H9 (cell line): ENCODE results near the gene ADAM33. TPM values are rescaled to one million over a fixed set of nuclear protein-coding genes. Genes with fewer than 3 reads are reported as not detected.

Source experiments
- DNase-seq: peaks from one replicate; pipeline ENCODE4 v3.0.0-alpha.2; 2017
- H2AFZ ChIP-seq: one replicate; pipeline ENCODE4 v1.6.1; 2013; ENCODE audit warnings: mild to moderate bottlenecking, low read length, control low read depth, moderate library complexity
- H2AK5ac ChIP-seq: 2 replicates; pipeline ENCODE4 v1.6.1; 2013; ENCODE audit warnings: low read length, control low read depth, mixed read lengths; ENCODE audit not compliant: insufficient read length
- H2BK120ac ChIP-seq: one replicate; pipeline ENCODE4 v1.6.1; 2013; ENCODE audit warnings: low read depth, mild to moderate bottlenecking, low read length, control low read depth, inconsistent platforms; ENCODE audit not compliant: poor library complexity, severe bottlenecking
- H2BK12ac ChIP-seq: 2 replicates; pipeline ENCODE4 v1.6.1; 2013; ENCODE audit warnings: low read length, control low read depth, mixed read lengths, low read depth; ENCODE audit not compliant: insufficient read length
- H2BK15ac ChIP-seq: 2 replicates; pipeline ENCODE4 v1.6.1; 2013; ENCODE audit warnings: low read depth, low read length, control low read depth
- H2BK20ac ChIP-seq: one replicate; pipeline ENCODE4 v1.6.1; 2013; ENCODE audit warnings: low read depth, mild to moderate bottlenecking, low read length, control low read depth, inconsistent platforms; ENCODE audit not compliant: poor library complexity, severe bottlenecking
- H2BK5ac ChIP-seq: 2 replicates; pipeline ENCODE4 v1.6.1; 2013; ENCODE audit warnings: low read length, control low read depth, mixed read lengths; ENCODE audit not compliant: insufficient read length
- H3K14ac ChIP-seq: 2 replicates; pipeline ENCODE4 v1.6.1; 2013; ENCODE audit warnings: low read length, control low read depth; ENCODE audit not compliant: insufficient read depth
- H3K18ac ChIP-seq: 2 replicates; pipeline ENCODE4 v1.6.1; 2013; ENCODE audit warnings: low read depth, mild to moderate bottlenecking, mixed read lengths, low read length, control low read depth; ENCODE audit not compliant: insufficient read length
- H3K23ac ChIP-seq: 2 replicates; pipeline ENCODE4 v1.6.1; 2013; ENCODE audit warnings: low read length, control low read depth, mixed read lengths, low read depth; ENCODE audit not compliant: insufficient read length
- H3K23me2 ChIP-seq: 2 replicates; pipeline ENCODE4 v1.6.1; 2013; ENCODE audit warnings: low read depth, mild to moderate bottlenecking, mixed read lengths, low read length, control low read depth; ENCODE audit not compliant: insufficient read length, poor library complexity, severe bottlenecking
- H3K27ac ChIP-seq: 2 replicates; pipeline ENCODE4 v1.5.1; 2013; ENCODE audit warnings: low read length, control low read depth, mixed read lengths, low read depth; ENCODE audit not compliant: insufficient read length
- H3K27me3 ChIP-seq: 2 replicates; pipeline ENCODE4 v1.6.1; 2013; ENCODE audit warnings: low read length, control low read depth, inconsistent platforms; ENCODE audit not compliant: insufficient read depth
- H3K4ac ChIP-seq: 2 replicates; pipeline ENCODE4 v1.6.1; 2013; ENCODE audit warnings: low read depth, mild to moderate bottlenecking, control low read depth, inconsistent platforms, low read length, moderate library complexity
- H3K4me1 ChIP-seq: 2 replicates; pipeline ENCODE4 v1.6.1; 2013; ENCODE audit warnings: low read length, control low read depth, inconsistent platforms; ENCODE audit not compliant: insufficient read depth
- H3K4me2 ChIP-seq: 2 replicates; pipeline ENCODE4 v1.6.1; 2013; ENCODE audit warnings: low read length, control low read depth, mixed read lengths; ENCODE audit not compliant: insufficient read length, insufficient read depth
- H3K56ac ChIP-seq: 2 replicates; pipeline ENCODE4 v1.6.1; 2013; ENCODE audit warnings: low read depth, mild to moderate bottlenecking, mixed read lengths, low read length, control low read depth; ENCODE audit not compliant: insufficient read length
- H3K79me1 ChIP-seq: 2 replicates; pipeline ENCODE4 v1.6.1; 2013; ENCODE audit warnings: low read depth, mild to moderate bottlenecking, moderate library complexity, low read length, control low read depth, inconsistent platforms; ENCODE audit not compliant: insufficient read depth, poor library complexity, severe bottlenecking
- H3K79me2 ChIP-seq: 2 replicates; pipeline ENCODE4 v1.6.1; 2013; ENCODE audit warnings: low read length, control low read depth, inconsistent platforms; ENCODE audit not compliant: insufficient read depth
- H3K9ac ChIP-seq: 2 replicates; pipeline ENCODE4 v1.6.1; 2013; ENCODE audit warnings: low read length, control low read depth, mixed read lengths; ENCODE audit not compliant: insufficient read length; ENCODE audit errors: extremely low read depth
- H3K9me3 ChIP-seq: one replicate; pipeline ENCODE4 v1.6.1; 2013; ENCODE audit warnings: low read depth, low read length, inconsistent platforms; ENCODE audit not compliant: control insufficient read depth
- H3T11ph ChIP-seq: one replicate; pipeline ENCODE4 v1.6.1; 2013; ENCODE audit warnings: mild to moderate bottlenecking, low read length, control low read depth, inconsistent platforms
- H4K20me1 ChIP-seq: one replicate; pipeline ENCODE4 v1.6.1; 2013; ENCODE audit not compliant: control insufficient read depth, insufficient read length, insufficient read depth
- H4K5ac ChIP-seq: 2 replicates; pipeline ENCODE4 v1.6.1; 2013; ENCODE audit warnings: low read depth, mild to moderate bottlenecking, mixed read lengths, low read length, control low read depth; ENCODE audit not compliant: insufficient read length
- H4K8ac ChIP-seq: replicated peaks from 2 replicates; pipeline ENCODE4 v1.6.1; 2013; ENCODE audit warnings: low read length, control low read depth, mixed read lengths, low read depth; ENCODE audit not compliant: insufficient read length
- H4K91ac ChIP-seq: 2 replicates; pipeline ENCODE4 v1.6.1; 2013; ENCODE audit warnings: low read depth, mild to moderate bottlenecking, moderate library complexity, mixed read lengths, low read length, control low read depth; ENCODE audit not compliant: insufficient read length
- H3K27ac Mint-ChIP-seq, 3 experiments: 2 replicates in 2 of 3; 3 replicates in 1 of 3; pipeline ENCODE4 v1.8.0; 2020 to 2021; ENCODE audit warnings: mixed read lengths in 3 of 3, mild to moderate bottlenecking in 1 of 3, moderate library complexity in 1 of 3
- H3K27me3 Mint-ChIP-seq: 2 replicates; pipeline ENCODE4 v1.8.0; 2021; ENCODE audit warnings: low read depth, mild to moderate bottlenecking, moderate library complexity, mixed read lengths
- H3K36me3 Mint-ChIP-seq, 3 experiments: 2 replicates in 2 of 3; 3 replicates in 1 of 3; pipeline ENCODE4 v1.8.0; 2020 to 2021; ENCODE audit warnings: low read depth in 3 of 3, mixed read lengths in 3 of 3; ENCODE audit not compliant: insufficient read depth in 1 of 3
- H3K4me1 Mint-ChIP-seq, 2 experiments: 2 replicates each; pipeline ENCODE4 v1.8.0; 2020; ENCODE audit warnings: mixed read lengths in 2 of 2
- H3K4me3 Mint-ChIP-seq, 2 experiments: 2 replicates in 1 of 2; 3 replicates in 1 of 2; pipeline ENCODE4 v1.8.0; 2020 to 2021; ENCODE audit warnings: mild to moderate bottlenecking in 2 of 2, mixed read lengths in 2 of 2, moderate library complexity in 1 of 2
- H3K9me3 Mint-ChIP-seq, 2 experiments: 2 replicates in 1 of 2; 3 replicates in 1 of 2; pipeline ENCODE4 v1.8.0; 2020; ENCODE audit warnings: mild to moderate bottlenecking in 2 of 2, mixed read lengths in 2 of 2, moderate library complexity in 1 of 2
- WGBS: extraction: QIAGEN DNeasy Blood & Tissue Kit; methylation state at CpG from one replicate; pipeline ENCODE4 v1.1.7; 2013; ENCODE audit warnings: missing lambda C conversion rate, low lambda C conversion rate, mixed read lengths; ENCODE audit not compliant: insufficient read length; ENCODE audit errors: extremely low coverage; 5-methylcytosine and 5-hydroxymethylcytosine counted together
- total RNA-seq: library from RNA; stranded (reverse); gene quantifications from 2 replicates; pipeline ENCODE4 v1.2.1, GENCODE V29; 2021
- TF ChIP-seq, protein P1 (sequence below): fragments of 200-600 bp; sonication (generic); conservative IDR thresholded peaks from 3 replicates; pipeline ENCODE4 v1.8.0; 2021; ENCODE audit warnings: antibody characterized with exemption, mild to moderate bottlenecking

ADAM33 gene
- total RNA-seq, 1 experiment from 2014 or later, result 4.0 TPM

GRCh38 chr20:3716195-3716834 is 34.5 kb upstream of the ADAM33 start:
- Histone ChIP-seq H3K79me2 (no peaks in the 10 kb centered on the region), H2BK12ac (no peak overlapping the region), H4K8ac (no peak overlapping the region), H3K4me2 (no peak overlapping the region), H2AFZ (no peak overlapping the region), H4K5ac (no peak overlapping the region), H3T11ph (no peak overlapping the region), H3K79me1 (no peaks in the 10 kb centered on the region), H3K18ac (no peak overlapping the region), H3K23ac (no peak overlapping the region), H3K9ac (no peak overlapping the region), H2AK5ac (peak overlapping the region; percentile 54), H3K14ac (no peak overlapping the region), H3K56ac (no peak overlapping the region), H3K27ac (no peak overlapping the region), H3K23me2 (no peaks in the 10 kb centered on the region), H2BK5ac (no peak overlapping the region), H2BK20ac (no peak overlapping the region), H4K91ac (no peak overlapping the region), H3K4ac (no peak overlapping the region), H3K27me3 (no peaks in the 10 kb centered on the region; the same call in 1 of the 2 replicates), H2BK120ac (no peak overlapping the region), H4K20me1 (no peaks in the 10 kb centered on the region), H2BK15ac (no peak overlapping the region; the same call in 1 of the 2 replicates), H3K4me1 (no peaks in the 10 kb centered on the region), H3K9me3 (no peaks in the 10 kb centered on the region)
- H3K36me3 Mint-ChIP-seq, result no peaks in the 10 kb centered on the region
- peaks cover 6 to 8% of the 10 kb centered on the region in 2 experiments for H3K4me1 Mint-ChIP-seq
- no peak overlapping the region for H3K27ac Mint-ChIP-seq
- WGBS, result no CpG with 5 or more reads among the region's 4 CpGs
- H3K27me3 Mint-ChIP-seq, result peaks cover 3% of the 10 kb centered on the region
- DNase-seq, result peak; percentile 79
- no peak overlapping the region; a peak in 1 of 5 replicates for H3K4me3 Mint-ChIP-seq
- H3K9me3 Mint-ChIP-seq, result no peaks in the 10 kb centered on the region
- TF ChIP-seq, protein P1, sequence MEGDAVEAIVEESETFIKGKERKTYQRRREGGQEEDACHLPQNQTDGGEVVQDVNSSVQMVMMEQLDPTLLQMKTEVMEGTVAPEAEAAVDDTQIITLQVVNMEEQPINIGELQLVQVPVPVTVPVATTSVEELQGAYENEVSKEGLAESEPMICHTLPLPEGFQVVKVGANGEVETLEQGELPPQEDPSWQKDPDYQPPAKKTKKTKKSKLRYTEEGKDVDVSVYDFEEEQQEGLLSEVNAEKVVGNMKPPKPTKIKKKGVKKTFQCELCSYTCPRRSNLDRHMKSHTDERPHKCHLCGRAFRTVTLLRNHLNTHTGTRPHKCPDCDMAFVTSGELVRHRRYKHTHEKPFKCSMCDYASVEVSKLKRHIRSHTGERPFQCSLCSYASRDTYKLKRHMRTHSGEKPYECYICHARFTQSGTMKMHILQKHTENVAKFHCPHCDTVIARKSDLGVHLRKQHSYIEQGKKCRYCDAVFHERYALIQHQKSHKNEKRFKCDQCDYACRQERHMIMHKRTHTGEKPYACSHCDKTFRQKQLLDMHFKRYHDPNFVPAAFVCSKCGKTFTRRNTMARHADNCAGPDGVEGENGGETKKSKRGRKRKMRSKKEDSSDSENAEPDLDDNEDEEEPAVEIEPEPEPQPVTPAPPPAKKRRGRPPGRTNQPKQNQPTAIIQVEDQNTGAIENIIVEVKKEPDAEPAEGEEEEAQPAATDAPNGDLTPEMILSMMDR, result peak; percentile 94
